Mesothelial cell of epicardium (in vitro differentiated cells): ENCODE results near the gene CCDC87. TPM values are rescaled to one million over a fixed set of nuclear protein-coding genes. Genes with fewer than 3 reads are reported as not detected.
A peak's percentile ranks its signal among the peaks of the same experiment; 100 is the strongest.
"Not testable (repeated sequence)": the region's sequence is repeated elsewhere in the genome, so short reads cannot be mapped to it uniquely, and the experiment has no call there.

Experiments used
- DNase-seq, 2 experiments: peaks; one replicate each; pipeline ENCODE4 v3.0.0; 2021; ENCODE audit warnings: low spot score in 2 of 2; ENCODE audit not compliant: unreplicated experiment in 2 of 2
- H3K27ac Mint-ChIP-seq: 2 replicates; pipeline ENCODE4 v1.8.0; 2021; ENCODE audit warnings: mixed read lengths
- H3K27me3 Mint-ChIP-seq: 2 replicates; pipeline ENCODE4 v1.8.0; 2021; ENCODE audit warnings: low read depth, mixed read lengths
- H3K36me3 Mint-ChIP-seq: 2 replicates; pipeline ENCODE4 v1.8.0; 2021; ENCODE audit warnings: mixed read lengths
- H3K4me1 Mint-ChIP-seq: 2 replicates; pipeline ENCODE4 v1.8.0; 2021; ENCODE audit warnings: mixed read lengths
- H3K4me3 Mint-ChIP-seq: 2 replicates; pipeline ENCODE4 v1.8.0; 2021; ENCODE audit warnings: mild to moderate bottlenecking, moderate library complexity, mixed read lengths
- H3K9me3 Mint-ChIP-seq: 2 replicates; pipeline ENCODE4 v1.8.0; 2021; ENCODE audit warnings: mixed read lengths
- CTCF ChIP-seq: fragments of 200-600 bp; sonication (generic); IDR thresholded peaks from one replicate; pipeline ENCODE4 v1.5.0; 2021; ENCODE audit warnings: antibody characterized with exemption; ENCODE audit not compliant: unreplicated experiment
- total RNA-seq: library from RNA; stranded (reverse); gene quantifications from 3 replicates; pipeline ENCODE4 v1.2.1, GENCODE V29; 2021

The CCDC87 gene
- total RNA-seq = 0.25 to 0.42 TPM (median 0.41 TPM) in 3 replicates

GRCh38 chr11:66592457-66593302 lies at the start of gene CCDC87, which contains the start of gene CCS:
TSS of gene CCDC87 (minus strand) at chr11:66593063. CDS start at chr11:66593015, 48 bp downstream.
TSS of gene CCS (plus strand) at chr11:66593185. CDS start at chr11:66593262, 77 bp downstream.
- peak within 1 kb of the TSS; percentile 100 for H3K4me3 Mint-ChIP-seq
- peak within 1 kb of the TSS; percentile 100 for H3K27ac Mint-ChIP-seq
- H3K27me3 Mint-ChIP-seq = no peaks in the 10 kb centered on the region
- peak; percentile 48 for TF ChIP-seq CTCF
- peak; percentile 98 to 99 for DNase-seq
- peaks cover 24% of the 10 kb centered on the region for H3K4me1 Mint-ChIP-seq
- H3K36me3 Mint-ChIP-seq = no peaks in the 10 kb centered on the region
- H3K9me3 Mint-ChIP-seq = peaks cover 7% of the 10 kb centered on the region

- peaks cover 54% of the 10 kb centered on the region for H3K36me3 Mint-ChIP-seq
- no peak for DNase-seq
- peak overlapping the region; percentile 15 for H3K27ac Mint-ChIP-seq
Observed at GRCh38 chr11:66641834-66642233, 49.0 kb upstream of the CCDC87 start.

GRCh38 chr11:66639814-66640340 lies 47.0 kb upstream of the CCDC87 start:
- H3K27me3 Mint-ChIP-seq, H3K9me3 Mint-ChIP-seq, DNase-seq: not testable (repeated sequence)
- peaks cover 64% of the 10 kb centered on the region for H3K4me1 Mint-ChIP-seq
- peak overlapping the region; percentile 100 for H3K27ac Mint-ChIP-seq
- peaks cover 37% of the 10 kb centered on the region for H3K36me3 Mint-ChIP-seq
- peak overlapping the region; percentile 97 for H3K4me3 Mint-ChIP-seq

More at GRCh38 chr11:66641834-66642233, 49.0 kb upstream of the CCDC87 start:
- H3K27me3 Mint-ChIP-seq = no peaks in the 10 kb centered on the region
- peaks cover 80% of the 10 kb centered on the region for H3K4me1 Mint-ChIP-seq
- H3K4me3 Mint-ChIP-seq = peak overlapping the region; percentile 97
- TF ChIP-seq CTCF = no peak
- H3K9me3 Mint-ChIP-seq = no peaks in the 10 kb centered on the region

GRCh38 chr11:66639066-66639813 lies 46.4 kb upstream of the CCDC87 start:
- Mint-ChIP-seq H3K4me1 (peaks cover 58% of the 10 kb centered on the region), H3K9me3 (no peaks in the 10 kb centered on the region), H3K27me3 (no peaks in the 10 kb centered on the region), H3K36me3 (peaks cover 36% of the 10 kb centered on the region), H3K4me3 (peak overlapping the region; percentile 97), H3K27ac (peak overlapping the region; percentile 100)
- no peak for DNase-seq
- TF ChIP-seq CTCF = no peak

- peaks cover 32% of the 10 kb centered on the region for H3K36me3 Mint-ChIP-seq
Observed at GRCh38 chr11:66638177-66639065, 45.6 kb upstream of the CCDC87 start, which contains the start of gene RBM4. TSS of gene RBM4 (plus strand) at chr11:66638703. CDS start at chr11:66639712, 1,009 bp downstream.

More at GRCh38 chr11:66638177-66639065, 45.6 kb upstream of the CCDC87 start, which contains the start of gene RBM4:
- no peaks in the 10 kb centered on the region for H3K9me3 Mint-ChIP-seq
- peak; percentile 93 to 95 for DNase-seq
- H3K27ac Mint-ChIP-seq = peak within 1 kb of the TSS; percentile 100
- H3K27me3 Mint-ChIP-seq = no peaks in the 10 kb centered on the region
- TF ChIP-seq CTCF = no peak
- peaks cover 50% of the 10 kb centered on the region for H3K4me1 Mint-ChIP-seq
- peak within 1 kb of the TSS; percentile 97 for H3K4me3 Mint-ChIP-seq
